NCI-H1417 (cell line): ENCODE measurements around the gene DMXL1.
A peak's percentile ranks its signal among the peaks of the same experiment; 100 is the strongest.

Source experiments
- DNase-seq, 3 experiments: peaks; one replicate each; lab custom pipeline; 2025; lab: John Stamatoyannopoulos, UW

Gene DMXL1

GRCh38 chr5:119070828-119071560 lies at the start of gene DMXL1:
TSS of gene DMXL1 (plus strand) at chr5:119071087. CDS start at chr5:119071570, 483 bp downstream.
- DNase-seq, result peak; percentile 94 to 98 (median 97)

- DNase-seq, result no peak
Measured at GRCh38 chr5:119021149-119021732, 49.6 kb upstream of the DMXL1 start.

- no peak for DNase-seq
Measured at GRCh38 chr5:119022017-119022745, 48.7 kb upstream of the DMXL1 start.

- no peak for DNase-seq
Measured at GRCh38 chr5:119022773-119023172, 48.1 kb upstream of the DMXL1 start.

GRCh38 chr5:119028575-119028974 lies 42.3 kb upstream of the DMXL1 start:
- no peak for DNase-seq

GRCh38 chr5:119031011-119031886 lies 39.6 kb upstream of the DMXL1 start:
- no peak for DNase-seq

GRCh38 chr5:119031905-119032304 lies 39.0 kb upstream of the DMXL1 start:
- no peak for DNase-seq

- no peak for DNase-seq
Measured at GRCh38 chr5:119032656-119033055, 38.2 kb upstream of the DMXL1 start.

GRCh38 chr5:119033135-119033534 lies 37.8 kb upstream of the DMXL1 start:
- no peak for DNase-seq

GRCh38 chr5:119036101-119036762 lies 34.7 kb upstream of the DMXL1 start:
- DNase-seq, result no peak

GRCh38 chr5:119037496-119038215 lies 33.2 kb upstream of the DMXL1 start:
- no peak for DNase-seq

GRCh38 chr5:119048246-119048645 lies 22.6 kb upstream of the DMXL1 start:
- DNase-seq, result no peak

- no peak for DNase-seq
Measured at GRCh38 chr5:119049824-119050449, 20.9 kb upstream of the DMXL1 start.

GRCh38 chr5:119054101-119054500 lies 16.8 kb upstream of the DMXL1 start:
- no peak for DNase-seq

- DNase-seq, result no peak
Measured at GRCh38 chr5:119055294-119055693, 15.6 kb upstream of the DMXL1 start.

- no peak for DNase-seq
Measured at GRCh38 chr5:119058979-119059529, 11.8 kb upstream of the DMXL1 start.

GRCh38 chr5:119059740-119060255 lies 11.1 kb upstream of the DMXL1 start:
- no peak for DNase-seq

GRCh38 chr5:119063579-119064379 lies 7.1 kb upstream of the DMXL1 start:
- DNase-seq, result no peak

- no peak for DNase-seq
Measured at GRCh38 chr5:119067450-119067849, 3.4 kb upstream of the DMXL1 start.
